ENCODE data around the gene CEP72. TPM values are rescaled to one million over a fixed set of nuclear protein-coding genes. Genes with fewer than 3 reads are reported as not detected.
"Not testable (repeated sequence)": the region's sequence is repeated elsewhere in the genome, so short reads cannot be mapped to it uniquely, and the experiment has no call there.

Gene CEP72
- total RNA-seq, 1 experiment from 2014 or later, result 24.8 TPM

DNA sequence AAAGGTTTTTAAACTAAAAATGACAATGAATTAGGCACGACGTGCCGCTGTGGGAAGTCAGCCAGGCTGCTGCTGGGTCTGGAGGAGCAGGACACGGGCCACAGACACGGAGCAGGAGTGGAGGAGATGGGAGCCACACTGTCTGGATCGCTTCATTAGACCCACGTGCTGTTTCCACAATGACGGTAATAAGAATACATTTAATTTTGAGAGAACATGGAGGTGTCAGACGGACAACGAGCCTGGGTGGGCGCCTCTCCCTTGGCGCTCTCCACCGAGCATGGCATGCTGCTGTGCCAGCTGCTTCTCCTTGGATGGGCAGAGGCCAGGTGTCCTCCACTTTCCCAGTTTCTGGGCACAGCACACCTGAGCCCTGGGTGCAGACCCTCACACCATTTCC, 68.7 kb downstream of the CEP72 start:
- H4K20me1 ChIP-seq (ENCODE audit: control insufficient read depth, insufficient read depth, insufficient read length); H4K5ac ChIP-seq (ENCODE audit: insufficient read length, low read depth, low read length); H3K4me3 Mint-ChIP-seq; H3K27ac Mint-ChIP-seq; H3K4me2 ChIP-seq (ENCODE audit: insufficient read depth, insufficient read length, low read length); H3K4ac ChIP-seq (ENCODE audit: low read depth, low read length); H3K18ac ChIP-seq (ENCODE audit: insufficient read length, low read depth, low read length); H3K56ac ChIP-seq (ENCODE audit: insufficient read length, low read depth, low read length); H2BK120ac ChIP-seq (ENCODE audit: low read depth, low read length, poor library complexity, severe bottlenecking); H2BK20ac ChIP-seq (ENCODE audit: low read depth, low read length, poor library complexity, severe bottlenecking); H3K4me1 ChIP-seq (ENCODE audit: insufficient read depth, low read length); H3K9me3 ChIP-seq (ENCODE audit: control insufficient read depth, low read depth, low read length); H3K14ac ChIP-seq (ENCODE audit: insufficient read depth, low read length); H3K36me3 Mint-ChIP-seq (ENCODE audit: insufficient read depth in 1 of 3, low read depth in 3 of 3); H2BK5ac ChIP-seq (ENCODE audit: insufficient read length, low read length); H3K27ac ChIP-seq (ENCODE audit: insufficient read length, low read depth, low read length); H3K27me3 ChIP-seq (ENCODE audit: insufficient read depth, low read length); DNase-seq; H3K79me2 ChIP-seq (ENCODE audit: insufficient read depth, low read length); H3K79me1 ChIP-seq (ENCODE audit: insufficient read depth, low read depth, low read length, poor library complexity, severe bottlenecking); H4K91ac ChIP-seq (ENCODE audit: insufficient read length, low read depth, low read length); H3K4me1 Mint-ChIP-seq; H3T11ph ChIP-seq (ENCODE audit: low read length); H2BK12ac ChIP-seq (ENCODE audit: insufficient read length, low read depth, low read length); H4K8ac ChIP-seq (replicated peaks; ENCODE audit: insufficient read length, low read depth, low read length); H2AFZ ChIP-seq (ENCODE audit: low read length); H3K23ac ChIP-seq (ENCODE audit: insufficient read length, low read depth, low read length); H3K9me3 Mint-ChIP-seq; H2AK5ac ChIP-seq (ENCODE audit: insufficient read length, low read length); H3K23me2 ChIP-seq (ENCODE audit: insufficient read length, low read depth, low read length, poor library complexity, severe bottlenecking); H3K9ac ChIP-seq (ENCODE audit: extremely low read depth, insufficient read length, low read length); H2BK15ac ChIP-seq (ENCODE audit: low read depth, low read length): not testable (repeated sequence)
- peaks cover 55% of the 10 kb centered on the region for H3K27me3 Mint-ChIP-seq (ENCODE audit: low read depth)
- whole genome bisulfite sequencing (ENCODE audit: extremely low coverage, insufficient read length, low lambda C conversion rate), result no CpG with 5 or more reads among the region's 13 CpGs

DNA sequence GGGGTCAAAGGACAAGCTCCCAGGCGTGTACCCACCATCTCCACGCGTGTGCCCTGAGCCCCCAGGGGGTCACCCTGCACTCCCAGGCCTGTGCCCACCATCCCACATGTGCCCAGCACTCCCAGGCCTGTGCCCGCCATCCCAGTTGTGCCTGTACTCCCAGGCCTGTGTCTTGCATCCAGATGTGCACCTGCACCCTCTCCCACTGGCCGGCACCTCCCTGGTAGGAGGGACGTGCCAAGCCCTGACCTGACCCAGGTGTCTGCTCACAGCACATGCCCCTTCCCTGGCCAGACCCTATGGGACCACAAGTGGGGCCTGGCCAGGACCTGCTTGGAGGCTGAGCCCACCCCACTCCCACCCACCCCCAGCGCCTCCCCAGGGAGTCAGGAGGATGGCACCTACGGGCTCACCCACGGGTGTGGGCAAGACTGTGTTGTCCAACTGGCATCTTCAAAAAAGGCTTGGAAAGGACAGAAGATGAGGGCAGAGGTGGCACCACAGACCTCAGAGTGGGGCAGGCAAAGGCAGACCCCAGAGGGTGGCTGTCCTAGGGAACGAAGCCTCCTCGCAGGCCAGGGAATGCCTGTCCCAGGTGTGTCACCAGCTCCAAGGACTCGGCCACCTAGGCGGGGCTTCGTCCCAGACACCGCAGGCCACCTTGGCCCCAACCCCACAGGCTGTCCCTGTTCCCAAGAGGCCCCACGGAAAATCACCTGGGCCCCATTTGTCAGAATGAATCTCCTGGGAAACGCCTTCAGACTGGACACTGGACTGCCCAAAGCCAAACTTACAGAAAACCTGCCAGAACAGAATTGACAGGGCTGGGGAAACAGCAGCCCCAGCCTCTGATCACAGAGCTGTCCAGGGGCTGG, 69.4 kb downstream of the CEP72 start:
- not testable (repeated sequence) for H3K4me3 Mint-ChIP-seq; H2BK5ac ChIP-seq (ENCODE audit: insufficient read length, low read length); H4K91ac ChIP-seq (ENCODE audit: insufficient read length, low read depth, low read length); H3K18ac ChIP-seq (ENCODE audit: insufficient read length, low read depth, low read length); H3K27ac ChIP-seq (ENCODE audit: insufficient read length, low read depth, low read length); H4K8ac ChIP-seq (replicated peaks; ENCODE audit: insufficient read length, low read depth, low read length); H2AFZ ChIP-seq (ENCODE audit: low read length); H3K27ac Mint-ChIP-seq; H2AK5ac ChIP-seq (ENCODE audit: insufficient read length, low read length); H2BK120ac ChIP-seq (ENCODE audit: low read depth, low read length, poor library complexity, severe bottlenecking); H3K4me1 Mint-ChIP-seq; H4K20me1 ChIP-seq (ENCODE audit: control insufficient read depth, insufficient read depth, insufficient read length); H3T11ph ChIP-seq (ENCODE audit: low read length); H3K4ac ChIP-seq (ENCODE audit: low read depth, low read length); H3K4me2 ChIP-seq (ENCODE audit: insufficient read depth, insufficient read length, low read length); H3K27me3 ChIP-seq (ENCODE audit: insufficient read depth, low read length); H3K9me3 Mint-ChIP-seq; H3K9ac ChIP-seq (ENCODE audit: extremely low read depth, insufficient read length, low read length); H2BK20ac ChIP-seq (ENCODE audit: low read depth, low read length, poor library complexity, severe bottlenecking); H3K14ac ChIP-seq (ENCODE audit: insufficient read depth, low read length); H3K36me3 Mint-ChIP-seq (ENCODE audit: insufficient read depth in 1 of 3, low read depth in 3 of 3); H2BK12ac ChIP-seq (ENCODE audit: insufficient read length, low read depth, low read length); H3K79me2 ChIP-seq (ENCODE audit: insufficient read depth, low read length); H3K56ac ChIP-seq (ENCODE audit: insufficient read length, low read depth, low read length); H3K9me3 ChIP-seq (ENCODE audit: control insufficient read depth, low read depth, low read length); H3K23ac ChIP-seq (ENCODE audit: insufficient read length, low read depth, low read length); H3K23me2 ChIP-seq (ENCODE audit: insufficient read length, low read depth, low read length, poor library complexity, severe bottlenecking); H3K79me1 ChIP-seq (ENCODE audit: insufficient read depth, low read depth, low read length, poor library complexity, severe bottlenecking); H2BK15ac ChIP-seq (ENCODE audit: low read depth, low read length); H3K4me1 ChIP-seq (ENCODE audit: insufficient read depth, low read length); H4K5ac ChIP-seq (ENCODE audit: insufficient read length, low read depth, low read length)
- H3K27me3 Mint-ChIP-seq (ENCODE audit: low read depth), result peaks cover 51% of the 10 kb centered on the region
- DNase-seq, result peak; percentile 14
- no CpG with 5 or more reads among the region's 17 CpGs for WGBS (ENCODE audit: extremely low coverage, insufficient read length, low lambda C conversion rate)

All from H9 (cell line).